SKM-1 treated with dmso at 0.1 percent for 144 hours (cell line): Measurements from ENCODE around the gene MPHOSPH10.
"Not testable (repeated sequence)": the region's sequence is repeated elsewhere in the genome, so short reads cannot be mapped to it uniquely, and the experiment has no call there.

ENCODE experiments used
- DNase-seq: peaks from one replicate; lab custom pipeline; 2025; ENCODE audit not compliant: unreplicated experiment; lab: John Stamatoyannopoulos, UW

The MPHOSPH10 gene

DNA sequence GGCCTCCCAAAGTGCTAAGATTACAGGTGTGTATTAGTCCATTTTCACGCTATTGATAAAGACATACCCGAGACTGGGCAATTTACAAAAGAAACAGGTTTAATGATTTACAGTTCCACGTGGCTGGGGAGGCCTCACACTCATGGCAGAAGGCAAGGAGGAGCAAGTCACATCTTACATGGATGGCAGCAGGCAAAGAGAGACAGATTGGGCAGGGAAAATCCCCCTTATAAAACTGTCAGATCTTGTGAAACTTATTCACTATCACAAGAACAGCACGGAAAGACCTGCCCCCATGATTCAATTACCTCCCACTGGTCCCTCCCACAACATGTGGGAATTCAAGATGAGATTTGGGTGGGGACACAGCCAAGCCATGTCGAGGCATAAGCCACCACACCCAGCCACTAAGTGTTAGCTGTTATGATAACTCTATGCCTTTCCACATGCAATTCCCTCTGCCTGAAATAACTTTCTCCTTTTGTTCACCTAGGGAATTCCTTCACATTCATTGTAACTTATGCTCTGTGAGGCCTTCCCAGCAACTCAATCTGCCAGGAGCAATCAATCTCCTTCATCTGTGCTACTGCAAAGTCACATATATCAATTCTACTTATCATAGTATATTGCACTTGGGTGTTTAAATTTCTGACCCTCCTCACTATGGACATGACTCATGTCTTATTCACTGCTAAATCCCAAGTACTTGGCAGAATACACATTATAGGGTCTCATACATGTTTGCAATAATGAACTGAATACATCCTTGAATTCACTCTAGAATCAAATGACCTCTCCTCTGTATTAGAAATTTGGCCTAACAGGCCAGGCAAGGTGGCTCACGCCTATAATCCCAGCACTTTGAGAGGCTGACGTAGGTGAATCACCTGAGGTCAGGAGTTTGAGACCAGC, 7.8 kb upstream of the MPHOSPH10 start:
- DNase-seq: no peak

DNA sequence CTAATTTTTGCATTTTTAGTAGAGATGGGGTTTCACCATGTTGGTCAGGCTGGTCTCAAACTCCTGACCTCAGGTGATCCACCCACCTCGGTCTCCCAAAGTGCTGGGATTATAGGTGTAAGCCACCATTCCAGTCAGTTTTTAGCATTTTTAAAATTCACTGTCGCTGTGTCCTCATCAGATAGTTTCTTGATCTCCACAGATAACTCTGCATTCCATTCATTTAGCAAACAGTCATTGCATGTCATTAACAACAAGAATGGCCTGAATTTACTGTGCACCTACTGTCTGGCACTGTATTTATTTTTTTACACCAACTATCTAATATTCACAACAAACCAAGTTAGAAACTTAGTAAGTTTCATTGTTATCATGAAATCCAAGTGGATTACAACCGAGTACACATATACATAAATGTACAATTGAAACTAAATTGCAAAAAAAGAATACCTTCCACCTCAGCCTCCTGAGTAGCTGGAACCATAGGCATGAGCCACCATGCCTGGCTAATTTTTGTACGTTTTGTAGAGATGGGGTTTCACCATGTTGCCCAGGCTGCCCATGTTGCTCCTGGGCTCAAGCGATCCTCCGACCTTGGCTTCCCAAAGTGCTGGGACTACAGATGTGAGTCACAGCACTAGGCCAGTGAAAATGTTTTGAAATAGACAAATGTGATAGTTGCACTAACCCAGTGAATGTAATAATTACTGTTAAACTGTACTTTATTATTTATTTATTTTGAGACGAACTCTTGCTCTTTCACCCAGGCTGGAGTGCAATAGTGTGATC, 4.7 kb upstream of the MPHOSPH10 start:
- DNase-seq: no peak

DNA sequence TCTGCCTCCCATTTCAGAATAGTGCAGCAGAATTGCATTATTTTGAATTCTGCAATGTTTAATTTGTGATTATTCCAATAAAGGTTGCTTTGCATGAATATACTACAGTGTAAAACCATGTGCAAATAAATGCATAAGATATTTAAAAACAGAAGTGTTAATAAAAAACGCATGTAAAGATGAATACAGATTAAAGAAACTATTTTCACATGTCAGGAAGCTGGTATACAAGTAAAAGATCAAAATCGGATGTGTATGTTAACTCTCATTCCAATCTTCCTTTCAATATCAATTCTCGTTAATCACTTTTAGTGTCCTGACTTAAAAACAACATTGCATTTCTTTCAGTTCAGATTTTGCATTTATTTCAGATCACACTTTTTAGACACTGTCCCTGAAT, 3.5 kb upstream of the MPHOSPH10 start:
- DNase-seq: no peak

DNA sequence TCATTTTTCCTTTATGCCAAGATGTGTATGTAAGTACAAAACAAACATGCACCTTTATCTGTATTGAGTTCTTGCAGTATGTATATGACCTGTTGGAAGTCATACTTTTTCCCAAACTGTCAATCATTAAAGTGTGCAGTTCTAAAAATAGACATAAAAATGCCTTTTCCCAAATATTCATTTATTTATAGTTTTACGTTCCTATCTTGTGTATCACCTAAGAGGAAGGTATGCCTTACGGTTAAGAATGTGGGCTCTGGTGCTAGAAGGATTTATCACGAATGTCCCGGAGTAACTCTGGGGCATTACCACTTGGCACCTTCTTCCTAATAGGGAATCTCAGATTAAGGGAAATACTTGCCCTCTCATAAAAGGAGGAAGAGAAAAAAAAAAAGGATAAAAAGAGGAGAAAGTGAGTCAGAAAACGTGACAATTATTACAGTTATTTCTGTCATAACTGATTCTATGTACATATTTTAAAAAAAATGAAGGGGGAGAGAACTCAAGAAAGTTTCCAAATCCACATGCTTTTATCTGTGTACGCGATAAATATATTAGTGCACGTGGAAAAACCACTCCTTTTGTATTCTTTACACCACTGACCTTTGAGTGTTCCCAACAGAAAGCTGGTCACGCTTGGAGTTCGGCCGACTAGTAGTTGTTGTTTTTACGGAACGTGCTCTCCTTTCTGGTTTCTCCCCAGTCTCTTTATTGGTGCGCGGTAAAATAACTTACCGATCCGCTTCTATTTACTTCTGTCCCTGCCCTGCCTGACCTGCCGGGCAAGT, 1.1 kb upstream of the MPHOSPH10 start:
- DNase-seq: no peak

DNA sequence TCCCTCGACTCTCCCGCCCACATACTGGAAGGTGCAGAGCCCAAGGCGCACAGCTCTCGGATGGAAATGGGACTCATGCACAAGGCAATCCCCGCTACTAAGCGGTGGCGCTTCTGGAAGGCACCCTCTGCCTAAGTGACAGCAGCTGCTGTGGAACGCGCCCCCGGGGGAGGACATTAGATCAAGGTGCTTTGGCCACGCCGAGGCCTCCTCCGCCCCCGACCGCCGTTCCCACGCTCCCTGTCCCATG, 607 bp upstream of the MPHOSPH10 start:
- peak; percentile 36 for DNase-seq

DNA sequence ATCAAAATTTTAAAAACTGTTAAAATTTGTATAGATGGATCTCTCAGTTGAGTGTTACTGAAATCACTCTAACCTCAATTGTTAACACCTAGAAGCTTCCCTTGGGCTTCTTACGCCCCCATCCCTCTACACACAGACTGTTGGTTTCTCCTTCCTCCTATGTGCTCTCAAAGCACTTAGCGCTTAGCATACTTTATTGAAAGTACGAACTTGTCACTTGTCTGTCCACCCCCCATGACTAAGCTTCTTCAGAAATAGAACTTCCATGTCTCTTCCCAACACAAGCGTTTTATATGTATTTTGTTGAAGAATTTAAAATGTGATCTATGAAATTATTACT, 441 bp downstream of the MPHOSPH10 start:
- DNase-seq: peak; percentile 33

DNA sequence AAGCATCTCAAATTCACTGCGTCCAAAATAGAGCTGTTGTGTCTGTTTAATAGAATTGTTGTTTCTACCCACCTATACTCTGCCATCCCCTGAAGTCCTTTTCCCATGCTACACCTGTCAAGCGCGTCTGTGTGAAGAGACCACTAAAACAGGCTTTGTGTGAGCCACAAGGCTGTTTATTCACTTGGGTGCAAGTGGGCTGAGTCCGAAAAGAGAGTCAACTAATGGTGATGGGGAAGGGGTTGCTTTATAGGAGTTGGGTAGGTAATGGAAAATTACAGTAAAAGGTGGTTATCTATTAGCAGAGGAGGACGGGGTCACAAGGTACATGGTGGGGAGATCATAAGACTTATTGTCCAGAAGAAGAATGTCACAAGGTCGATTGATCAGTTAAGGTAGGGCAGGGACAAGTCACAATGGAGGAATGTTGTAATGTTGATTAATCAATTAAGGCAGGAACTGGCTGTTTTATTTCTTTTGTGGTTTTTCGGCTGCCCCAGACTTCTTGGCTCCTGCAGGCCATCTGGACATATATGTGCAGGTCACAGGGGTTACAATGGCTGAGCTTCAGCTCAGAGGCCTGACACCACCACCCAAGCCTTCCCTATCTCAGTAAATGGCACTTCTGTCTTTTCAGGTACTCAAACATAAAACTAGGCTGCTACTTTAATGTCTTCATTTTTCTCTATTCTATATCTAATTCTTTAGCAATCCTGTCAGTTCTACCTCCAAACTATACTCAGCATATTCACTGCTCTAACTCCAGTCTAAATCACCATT, 1.1 kb downstream of the MPHOSPH10 start:
- DNase-seq: not testable (repeated sequence)

DNA sequence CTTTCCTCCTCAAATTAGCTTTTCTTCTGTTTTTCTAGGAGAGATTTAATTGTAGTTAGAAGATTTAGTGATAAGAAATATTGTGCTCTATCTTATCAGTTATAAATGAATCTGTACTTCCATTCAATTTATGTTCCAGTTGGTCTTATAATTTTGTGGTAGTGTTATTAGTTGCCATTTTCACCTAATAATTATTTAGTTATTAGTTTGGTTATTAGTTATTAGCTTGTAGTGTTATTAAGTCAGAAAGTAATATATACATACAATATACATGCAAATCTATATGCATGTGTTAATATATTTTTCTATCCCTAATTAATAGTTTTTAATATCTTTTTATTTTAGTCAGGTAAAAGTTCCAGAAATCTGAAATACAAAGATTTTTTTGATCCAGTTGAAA, 3.2 kb downstream of the MPHOSPH10 start:
- no peak for DNase-seq

DNA sequence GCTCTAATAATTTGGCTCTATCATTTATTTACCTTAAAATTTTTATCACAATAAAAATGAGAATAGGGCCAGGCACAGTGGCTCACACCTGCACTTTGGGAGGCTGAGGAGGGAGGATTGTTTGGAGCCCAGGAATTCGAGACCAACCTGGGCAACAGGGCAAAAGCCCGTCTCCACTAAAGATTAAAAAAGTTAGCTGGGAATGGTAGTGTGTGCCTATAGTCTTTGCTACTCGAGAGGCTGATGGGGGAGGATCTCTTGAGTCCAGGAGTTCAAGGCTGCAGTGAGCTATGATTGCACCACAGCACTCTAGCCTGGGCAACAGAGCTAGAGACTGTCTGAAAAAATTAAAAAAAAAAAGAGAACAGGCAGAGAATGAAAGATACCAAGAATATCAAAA, 5.7 kb downstream of the MPHOSPH10 start:
- no peak for DNase-seq

DNA sequence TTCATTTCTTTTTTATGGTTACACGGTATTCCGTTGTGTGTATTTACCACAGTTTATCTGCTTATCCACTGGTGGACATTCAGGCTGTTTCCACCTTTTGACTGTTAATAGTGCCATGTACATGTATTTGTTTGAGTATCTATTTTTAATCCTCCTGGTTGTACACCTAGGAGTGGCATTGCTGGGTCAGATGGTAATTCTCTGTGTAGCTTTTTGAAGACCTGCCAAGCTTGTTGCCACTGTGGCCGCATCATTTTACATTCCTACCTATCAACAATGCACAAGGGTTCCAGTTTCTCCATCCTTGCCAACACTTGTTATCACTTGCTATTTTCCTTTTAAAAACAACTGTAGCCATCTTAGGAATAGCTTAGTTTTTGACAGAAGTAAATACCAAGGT, 13.3 kb downstream of the MPHOSPH10 start:
- DNase-seq: no peak

DNA sequence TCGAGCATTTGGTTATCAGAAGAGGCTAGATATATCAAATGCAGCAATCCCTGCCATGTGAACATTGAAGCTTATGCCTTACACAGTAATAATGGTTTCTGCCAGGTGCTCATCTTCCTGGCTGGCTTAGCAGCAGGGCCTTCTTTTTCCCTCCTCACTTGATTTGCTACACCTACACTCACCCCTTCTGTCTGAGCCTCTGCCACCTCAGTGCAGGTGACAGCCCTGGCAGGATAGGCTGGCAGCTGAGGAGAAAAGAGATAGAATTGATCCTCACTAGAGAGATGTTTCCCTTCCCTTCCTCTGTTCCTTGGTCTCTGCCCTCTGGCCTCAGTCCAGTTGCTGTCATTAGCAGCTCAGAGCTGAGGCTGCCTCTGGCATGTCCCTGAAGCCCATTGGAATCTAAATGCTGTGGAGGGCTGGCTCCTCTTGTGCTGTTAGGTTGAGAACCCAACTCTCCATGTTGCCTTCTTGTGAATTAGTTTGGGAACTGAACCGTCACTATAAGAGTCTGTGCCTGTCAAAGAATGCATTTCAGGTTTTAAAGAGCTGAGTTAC, 18.2 kb downstream of the MPHOSPH10 start:
- no peak for DNase-seq

DNA sequence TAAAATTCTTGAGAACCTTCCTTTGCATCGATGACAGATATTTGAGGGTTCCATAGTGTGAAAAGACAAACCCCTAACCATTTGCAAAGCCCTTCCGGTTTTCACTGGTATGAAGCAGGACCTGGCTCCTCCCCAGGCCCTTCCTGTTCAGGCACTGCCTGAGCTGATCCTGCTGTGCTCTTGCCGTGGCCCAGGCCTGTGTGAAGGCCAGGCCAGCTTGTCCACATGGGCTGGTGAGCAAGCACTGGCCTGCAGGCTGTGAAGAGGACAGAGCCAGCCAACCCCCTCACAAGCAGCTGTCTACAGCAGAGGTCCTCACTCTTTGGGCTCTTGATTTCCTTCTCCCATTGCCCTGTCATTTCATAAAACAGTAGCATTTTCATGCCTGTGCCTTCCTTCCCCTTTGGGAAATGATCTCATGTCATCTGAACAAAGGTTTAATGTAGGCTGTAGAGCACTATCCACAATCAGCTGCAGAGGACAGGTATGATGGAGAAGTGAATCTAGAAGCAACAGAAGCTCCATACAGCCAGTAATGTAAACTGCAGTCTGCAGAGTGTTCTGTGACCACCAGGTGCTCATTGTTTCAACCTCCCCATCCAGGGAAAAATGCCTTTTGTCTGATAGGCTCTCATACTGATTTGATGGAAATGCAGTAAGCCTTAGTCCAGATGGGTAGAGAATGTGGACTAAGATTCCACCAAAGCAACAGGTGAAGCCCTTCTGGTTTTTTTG, 19.8 kb downstream of the MPHOSPH10 start:
- no peak for DNase-seq

DNA sequence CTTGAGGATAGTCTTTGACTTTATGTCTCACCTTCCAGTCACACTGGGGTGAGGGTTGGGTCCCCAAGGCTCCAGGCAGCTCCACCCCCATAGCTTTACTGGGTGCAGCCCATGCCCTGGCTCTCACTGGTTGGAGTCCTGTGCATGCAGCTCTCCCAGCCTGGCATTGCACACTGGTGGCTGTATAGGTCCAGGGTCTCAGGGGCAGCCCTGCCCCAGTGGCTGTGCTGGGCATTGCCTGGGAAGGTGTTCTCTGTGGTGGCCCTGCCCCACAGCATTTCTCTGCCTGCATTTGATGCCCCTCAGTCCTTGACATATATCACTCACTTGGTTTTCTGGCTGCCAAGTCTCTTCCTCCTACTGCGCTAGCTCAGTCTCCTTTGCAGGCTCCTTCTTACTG, 21.2 kb downstream of the MPHOSPH10 start:
- no peak for DNase-seq

DNA sequence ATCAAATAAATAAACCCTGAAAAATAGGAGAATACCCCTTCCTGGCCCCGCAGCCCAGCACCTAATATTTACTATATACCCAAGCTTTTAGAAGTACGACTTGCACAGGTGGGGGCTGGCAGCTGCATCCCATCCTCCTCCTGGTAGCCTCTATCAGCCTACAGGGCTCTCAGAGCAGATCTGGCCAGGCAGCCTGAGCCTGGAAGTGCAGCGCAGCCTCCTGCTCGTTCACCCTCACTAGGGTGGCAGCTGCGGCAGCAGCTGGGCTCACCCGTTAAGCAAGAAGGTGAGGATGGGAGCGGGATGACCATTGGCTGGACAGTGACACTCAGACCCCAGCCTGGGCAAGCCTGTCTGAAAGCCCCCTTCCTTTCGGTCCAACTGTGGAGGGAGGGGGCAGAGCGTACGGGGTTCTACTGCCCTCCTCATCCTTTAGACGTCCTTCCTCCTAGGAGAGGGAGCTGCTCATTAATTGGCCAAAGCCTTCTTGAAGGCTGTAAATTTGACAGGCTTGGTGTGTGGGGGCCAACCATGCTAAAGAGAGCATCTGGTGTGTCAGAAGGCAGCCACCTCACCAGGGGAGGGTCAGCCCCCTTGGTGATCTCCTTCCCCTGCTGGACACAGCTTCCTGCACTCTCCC, 23.3 kb downstream of the MPHOSPH10 start:
- no peak for DNase-seq

DNA sequence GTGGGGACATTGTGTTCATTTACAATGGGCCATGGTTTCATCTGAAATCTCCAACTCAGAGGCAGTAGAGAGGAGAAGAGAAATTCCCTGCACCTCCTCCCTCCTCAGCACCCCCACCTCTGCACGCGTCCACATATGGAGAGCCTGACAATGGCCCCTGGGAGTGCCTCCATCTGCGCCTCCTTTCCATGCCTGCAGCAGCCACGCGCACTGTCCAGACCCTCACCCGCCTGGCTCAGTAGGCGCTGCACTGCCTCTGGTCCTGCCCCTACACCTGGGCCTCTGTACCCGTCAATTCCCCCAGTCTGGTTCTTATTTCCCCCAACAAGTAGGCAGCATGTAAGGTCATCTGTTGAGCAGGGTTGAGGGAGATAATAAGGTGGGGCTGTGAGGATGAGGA, 23.8 kb downstream of the MPHOSPH10 start:
- no peak for DNase-seq

DNA sequence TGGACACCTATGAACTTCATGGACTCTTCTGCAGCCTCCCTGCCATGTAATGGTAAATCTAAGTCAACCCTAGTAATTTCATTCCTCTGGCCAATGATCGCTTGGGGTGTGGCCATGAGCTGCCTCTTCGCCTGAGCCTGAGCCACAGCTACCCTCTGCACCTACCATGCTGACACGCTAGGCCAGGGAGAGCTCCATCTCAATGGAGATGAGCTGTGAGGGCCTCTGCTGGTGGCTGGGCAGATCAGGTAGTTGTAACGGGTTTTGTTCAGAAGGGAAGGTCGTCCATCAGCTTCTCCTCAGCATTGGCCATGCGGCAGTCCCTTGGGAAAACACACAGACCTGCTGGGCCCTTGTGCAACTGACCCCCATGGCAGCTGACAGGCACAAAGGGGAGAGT, 24.4 kb downstream of the MPHOSPH10 start:
- peak; percentile 27 for DNase-seq

DNA sequence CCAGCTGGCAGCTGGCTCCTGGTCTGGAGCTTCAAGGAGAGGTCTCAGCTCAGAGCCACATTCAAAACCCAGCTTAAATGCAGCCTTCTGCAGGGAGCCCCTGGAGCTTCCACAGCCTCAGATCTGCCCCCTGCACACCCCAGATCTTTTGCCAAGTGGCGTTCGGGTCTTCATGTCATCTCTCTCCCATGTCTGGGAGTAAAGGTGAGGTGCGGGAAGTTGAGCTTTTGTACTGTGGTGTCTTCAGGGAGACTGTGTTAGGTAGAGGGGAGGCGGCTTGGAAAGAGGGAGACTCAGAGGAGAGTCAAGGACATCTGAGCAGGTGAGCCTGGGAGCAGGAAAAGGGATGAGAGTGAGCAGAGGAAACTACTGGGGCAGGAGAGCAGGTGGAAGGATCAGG, 25.4 kb downstream of the MPHOSPH10 start:
- no peak for DNase-seq

DNA sequence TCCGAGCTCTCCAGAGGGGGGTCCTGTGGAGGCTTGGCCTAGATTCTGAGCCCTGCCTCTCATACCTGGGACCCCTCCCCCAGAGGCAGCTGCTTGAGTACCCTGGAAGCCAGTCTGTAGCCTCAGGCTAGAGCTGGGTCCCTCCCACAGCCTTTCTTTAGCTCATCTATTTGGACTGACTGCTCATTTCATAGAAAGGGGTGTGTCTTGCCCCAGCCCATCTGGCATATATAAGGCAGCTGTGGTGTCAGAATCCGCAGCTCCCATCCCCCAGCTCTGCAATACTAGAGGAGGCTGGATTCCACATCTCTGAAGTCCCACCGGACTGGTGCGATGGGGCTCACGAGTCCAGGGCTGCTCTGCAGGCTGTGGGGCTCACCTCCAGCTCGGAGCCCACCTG, 26.1 kb downstream of the MPHOSPH10 start:
- DNase-seq: no peak

DNA sequence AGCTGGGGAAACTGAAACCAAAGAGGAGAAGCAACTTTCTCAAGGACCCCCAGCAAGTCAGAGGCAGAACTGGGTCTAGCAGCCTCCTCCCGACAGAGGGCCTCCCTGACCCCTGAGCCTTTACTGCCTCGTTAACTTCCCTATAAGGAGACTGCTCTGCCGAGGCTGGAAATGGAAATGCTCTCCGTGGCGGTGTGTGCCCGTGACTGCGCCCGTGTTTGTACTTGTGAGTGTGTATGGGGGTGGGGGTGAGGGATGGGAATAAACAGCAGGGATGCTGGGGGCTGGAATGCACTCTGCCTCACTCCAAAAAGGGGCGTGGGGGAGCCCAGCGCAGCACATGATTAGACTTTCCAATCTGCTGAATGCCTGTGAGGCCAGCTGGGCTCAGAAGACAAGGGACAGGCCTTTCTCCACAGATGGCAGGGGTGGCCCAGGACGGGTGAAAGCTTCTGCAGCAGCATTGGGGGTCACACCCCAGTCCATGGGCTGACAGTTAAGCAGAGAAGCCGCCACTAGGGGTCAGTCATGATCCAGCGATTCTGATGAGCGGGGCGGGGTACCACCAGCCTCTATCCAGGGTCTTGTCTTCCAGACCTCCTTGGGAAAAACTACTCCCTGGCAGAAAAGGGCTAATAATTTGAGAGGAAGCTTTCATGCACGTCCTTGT, 26.8 kb downstream of the MPHOSPH10 start:
- DNase-seq: peak; percentile 34
